ENCODE data around the gene MAP2K3. TPM values are rescaled to one million over a fixed set of nuclear protein-coding genes. Genes with fewer than 3 reads are reported as not detected.
A peak's percentile ranks its signal among the peaks of the same experiment; 100 is the strongest.

MAP2K3 gene
- total and polyA plus RNA-seq, 12 donors = 28.9 to 103 (median 60.4) TPM

DNA sequence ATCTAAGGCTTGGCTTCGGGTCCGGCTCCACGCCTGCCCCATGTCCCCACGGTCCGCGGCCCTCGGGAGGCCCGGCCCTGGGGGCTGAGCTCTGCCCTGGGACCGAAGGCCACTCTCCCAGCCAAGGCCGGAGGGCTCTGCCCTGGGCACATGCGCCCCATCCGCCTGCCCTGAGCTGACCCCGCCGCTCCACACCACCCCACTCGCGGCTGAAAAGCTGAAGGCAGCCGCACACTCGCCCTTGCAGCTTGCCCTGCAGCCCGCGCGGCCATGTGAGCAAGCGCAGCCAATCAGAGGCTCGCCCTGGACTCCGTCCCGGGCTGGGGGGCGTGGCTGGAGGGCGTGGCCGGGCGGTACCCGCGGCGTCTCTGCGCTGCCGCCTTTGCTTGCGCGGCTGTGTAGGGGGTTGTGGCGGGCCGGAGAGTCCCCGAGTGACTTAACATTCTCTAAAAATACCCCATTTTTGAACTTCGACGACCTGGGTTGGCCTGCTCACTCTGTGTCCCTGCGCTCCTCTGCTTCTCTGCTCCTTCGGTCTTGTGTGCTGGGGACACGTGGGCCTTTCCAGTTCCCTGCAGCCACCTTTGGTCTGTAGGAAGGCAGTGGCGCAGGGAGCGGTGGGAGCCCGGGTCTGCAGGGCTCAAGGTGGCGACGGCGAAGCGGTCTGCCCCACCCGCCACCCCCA is 8.8 kb upstream of the MAP2K3 start:
- Histone ChIP-seq H3K36me3 (no peaks in the 10 kb centered on the region), H3K9me3 (no peaks in the 10 kb centered on the region), H3K27me3 (no peaks in the 10 kb centered on the region), H3K27ac (peak overlapping the region; percentile 19 to 82 (median 76)), H3K4me3 (peak overlapping the region; percentile 49 to 78 (median 65)), H3K4me1 (peaks cover 4 to 41% (median 16%) of the 10 kb centered on the region in 9 donors)
- TF ChIP-seq, protein P1, sequence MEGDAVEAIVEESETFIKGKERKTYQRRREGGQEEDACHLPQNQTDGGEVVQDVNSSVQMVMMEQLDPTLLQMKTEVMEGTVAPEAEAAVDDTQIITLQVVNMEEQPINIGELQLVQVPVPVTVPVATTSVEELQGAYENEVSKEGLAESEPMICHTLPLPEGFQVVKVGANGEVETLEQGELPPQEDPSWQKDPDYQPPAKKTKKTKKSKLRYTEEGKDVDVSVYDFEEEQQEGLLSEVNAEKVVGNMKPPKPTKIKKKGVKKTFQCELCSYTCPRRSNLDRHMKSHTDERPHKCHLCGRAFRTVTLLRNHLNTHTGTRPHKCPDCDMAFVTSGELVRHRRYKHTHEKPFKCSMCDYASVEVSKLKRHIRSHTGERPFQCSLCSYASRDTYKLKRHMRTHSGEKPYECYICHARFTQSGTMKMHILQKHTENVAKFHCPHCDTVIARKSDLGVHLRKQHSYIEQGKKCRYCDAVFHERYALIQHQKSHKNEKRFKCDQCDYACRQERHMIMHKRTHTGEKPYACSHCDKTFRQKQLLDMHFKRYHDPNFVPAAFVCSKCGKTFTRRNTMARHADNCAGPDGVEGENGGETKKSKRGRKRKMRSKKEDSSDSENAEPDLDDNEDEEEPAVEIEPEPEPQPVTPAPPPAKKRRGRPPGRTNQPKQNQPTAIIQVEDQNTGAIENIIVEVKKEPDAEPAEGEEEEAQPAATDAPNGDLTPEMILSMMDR (IDR thresholded peaks at IDR 0.05) = peak in 5 of 9 donors; percentile 12 to 24 (median 18)
- WGBS, 2 donors = 0% methylated on average over 52 of the region's 52 CpGs
- intact Hi-C loops (cut with DNase I) = loop anchor here in 7 of 10 donors (1.0 to 10.0 kb wide), 8 partner anchors 17 to 239 kb away; partner anchors contain the start of gene DHRS7B (in 5 of the 7)
- DNase-seq (peak; percentile 94 to 97), ATAC-seq (peak; percentile 96 to 98 (median 98))

DNA sequence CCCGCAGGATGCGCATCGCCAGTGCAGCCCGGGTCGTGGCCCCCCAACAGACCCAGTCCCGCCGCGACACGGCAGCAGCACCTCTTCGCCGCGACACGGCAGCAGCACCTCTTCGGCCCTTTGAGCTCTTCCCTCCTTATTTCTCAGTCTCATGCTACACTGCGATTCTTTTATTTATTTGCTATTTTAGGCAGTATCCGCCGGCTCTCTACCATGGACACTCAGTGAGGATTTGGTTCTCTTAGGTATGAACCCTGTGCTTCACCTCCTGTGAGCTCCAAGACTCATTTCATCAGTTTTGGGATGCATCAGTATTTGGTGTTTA is 8.3 kb upstream of the MAP2K3 start:
- WGBS, 2 donors = 6 to 9% methylated on average over 17 of the region's 17 CpGs
- peak overlapping the region; percentile 49 to 78 (median 65) for H3K4me3 ChIP-seq
- TF ChIP-seq, protein P1 (IDR thresholded peaks at IDR 0.05) = peak in 1 of 9 donors; percentile 0
- H3K36me3 ChIP-seq = no peaks in the 10 kb centered on the region
- ATAC-seq (no peak), DNase-seq (no peak)
- H3K27me3 ChIP-seq = no peaks in the 10 kb centered on the region
- peaks cover 4 to 41% (median 16%) of the 10 kb centered on the region in 9 donors for H3K4me1 ChIP-seq
- no peaks in the 10 kb centered on the region for H3K9me3 ChIP-seq
- intact Hi-C loops (cut with DNase I) = loop anchor here in 6 of 10 donors (1.0 to 10.0 kb wide), 7 partner anchors 18 to 239 kb away; partner anchors contain the start of gene DHRS7B (in 5 of the 6)
- H3K27ac ChIP-seq = peak overlapping the region in 8 of 10 donors; percentile 59 to 82 (median 79)

DNA sequence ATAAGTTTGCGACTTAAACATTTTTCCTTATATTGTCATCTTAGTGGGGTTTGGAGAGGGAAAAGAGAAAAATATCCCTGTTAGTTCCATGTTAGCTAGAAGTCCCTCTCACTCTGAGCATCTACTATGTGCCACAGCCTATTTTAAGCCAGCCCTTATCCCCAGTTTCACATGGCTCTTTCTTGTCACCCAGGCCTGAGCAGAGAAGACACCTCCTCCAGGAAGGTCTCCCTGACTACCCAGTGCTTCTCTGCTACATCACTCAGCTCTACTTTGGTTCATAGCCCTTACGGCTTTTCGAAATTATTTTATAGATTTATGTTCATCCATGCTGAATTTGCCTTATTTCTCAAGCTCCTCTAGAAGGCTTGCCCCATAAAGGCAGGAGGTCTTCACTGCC is 7.2 kb upstream of the MAP2K3 start:
- ATAC-seq (no peak), DNase-seq (no peak)
- Histone ChIP-seq H3K4me3 (no peak overlapping the region), H3K4me1 (peaks cover 4 to 52% (median 17%) of the 10 kb centered on the region in 9 donors), H3K27ac (peak overlapping the region in 1 of 10 donors; percentile 57), H3K27me3 (no peaks in the 10 kb centered on the region), H3K36me3 (no peaks in the 10 kb centered on the region), H3K9me3 (no peaks in the 10 kb centered on the region)
- 93 to 97% methylated on average over 3 of the region's 3 CpGs for WGBS, 2 donors
- intact Hi-C loops (cut with DNase I) = loop anchor here in 6 of 10 donors (5.0 to 10.0 kb wide), 6 partner anchors 35 to 237 kb away; partner anchors contain the start of gene DHRS7B (in 5 of the 6)
- TF ChIP-seq, protein P1 (IDR thresholded peaks at IDR 0.05) = no peak

DNA sequence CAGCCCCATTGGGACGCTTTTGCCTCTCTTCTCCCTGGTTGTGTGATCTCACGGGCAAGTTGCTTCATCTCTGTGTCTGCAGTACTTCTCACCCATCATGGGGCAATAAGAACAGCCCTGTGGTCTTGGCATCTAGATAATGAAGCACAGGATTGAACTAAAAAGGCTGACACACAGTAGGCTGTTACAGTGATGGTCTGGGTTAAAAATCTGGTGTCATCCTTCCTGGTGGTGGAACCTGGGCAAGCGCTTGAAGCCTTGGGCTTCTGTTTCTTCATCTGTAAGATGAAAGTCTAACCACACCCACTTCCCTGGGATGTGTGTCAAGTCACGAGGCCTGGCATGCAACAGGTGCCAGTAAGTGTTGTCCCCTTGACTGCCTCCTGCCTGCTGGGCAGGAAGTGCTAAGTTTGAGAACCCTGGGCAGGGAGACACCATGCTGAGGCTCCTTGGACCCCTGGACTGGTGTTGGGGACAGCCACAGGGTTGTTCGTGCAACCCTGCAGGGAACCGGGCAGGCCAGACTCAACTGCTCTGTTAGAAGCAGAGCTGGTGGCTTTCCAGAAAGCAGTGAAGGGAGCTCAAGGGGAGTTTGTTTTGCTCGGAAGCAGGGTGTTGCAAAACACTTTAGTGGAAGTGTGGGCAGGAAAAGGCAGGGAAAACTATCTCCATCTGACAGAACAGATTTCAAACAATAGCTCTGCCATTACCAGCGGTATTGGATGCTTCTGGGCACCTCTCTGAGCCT is 5.9 kb upstream of the MAP2K3 start:
- no peak for ATAC-seq
- Histone ChIP-seq H3K4me3 (no peak overlapping the region), H3K27me3 (no peaks in the 10 kb centered on the region), H3K9me3 (no peaks in the 10 kb centered on the region), H3K27ac (peak overlapping the region in 1 of 10 donors; percentile 57), H3K4me1 (peaks cover 4 to 62% (median 22%) of the 10 kb centered on the region in 9 donors), H3K36me3 (no peaks in the 10 kb centered on the region)
- intact Hi-C loops (cut with DNase I) = loop anchor here in 7 of 10 donors (2.0 to 10.0 kb wide), 7 partner anchors 34 to 236 kb away; partner anchors contain the start of gene DHRS7B (in 5 of the 7)
- WGBS, 2 donors = 65 to 73% methylated on average over 8 of the region's 8 CpGs
- TF ChIP-seq, protein P1 (IDR thresholded peaks at IDR 0.05) = no peak
- no peak for DNase-seq

Measured in heart right ventricle (tissue), 16 donors.